Testis (tissue), 5 donors: ENCODE measurements around the gene SIAH2. TPM values are rescaled to one million over a fixed set of nuclear protein-coding genes. Genes with fewer than 3 reads are reported as not detected.

Source experiments
- DNase-seq: peaks from one replicate; pipeline ENCODE4 v3.0.0-alpha.2; 2019
- H3K27ac ChIP-seq, 2 donors: fragments of 200-600 bp; sonication (generic); one replicate each; pipeline ENCODE4 v1.5.1; 2019
- H3K27me3 ChIP-seq: fragments of 200-600 bp; sonication (generic); one replicate; pipeline ENCODE4 v1.5.1; 2019
- H3K36me3 ChIP-seq: fragments of 200-600 bp; sonication (generic); one replicate; pipeline ENCODE4 v1.5.1; 2017; ENCODE audit warnings: low read depth; ENCODE audit errors: missing control alignments
- H3K4me1 ChIP-seq: fragments of 200-600 bp; sonication (generic); one replicate; pipeline ENCODE4 v1.5.1; 2019
- H3K4me3 ChIP-seq, 2 donors: fragments of 200-600 bp; sonication (generic); one replicate each; pipeline ENCODE4 v1.5.1; 2017 to 2019
- H3K9me3 ChIP-seq: fragments of 200-600 bp; sonication (generic); one replicate; pipeline ENCODE4 v1.5.1; 2017
- CTCF ChIP-seq, 3 experiments: fragments of 450-650 bp in 2 of 3; fragments of 200-600 bp in 1 of 3; sonication (generic) in 1 of 3; IDR thresholded peaks; one replicate each; pipeline ENCODE4 v1.5.1; 2016 to 2019; ENCODE audit warnings: antibody characterized with exemption in 3 of 3, mild to moderate bottlenecking in 2 of 3, moderate library complexity in 1 of 3
- POLR2A ChIP-seq: fragments of 450-650 bp; IDR thresholded peaks from one replicate; pipeline ENCODE4 v1.6.1; 2017; ENCODE audit warnings: antibody characterized with exemption, mild to moderate bottlenecking, moderate library complexity
- WGBS, 2 donors: methylation state at CpG; one replicate each; pipeline ENCODE4 v1.1.5; 2018; 5-methylcytosine and 5-hydroxymethylcytosine counted together
- intact Hi-C: fragments of 100-400 bp; cut with DNase I; formaldehyde crosslinking; loops from one replicate; pipeline ENCODE4 v1.15.1; 2023; ENCODE audit warnings: low total_unique reads
- long read RNA-seq, 2 donors: transcript quantifications; one replicate each; lab custom pipeline, GENCODE V29; 2026
- polyA plus RNA-seq: library from polyadenylated mRNA; stranded (reverse); fragments of 350-450 nt; fragmentation: Illumina TruSeq; extraction: RNeasy Lipid Tissue Mini Kit (QIAGEN cat#74804); gene quantifications from one replicate; pipeline ENCODE4 v1.2.3, GENCODE V29; 2014; ENCODE audit warnings: low read depth, low replicate concordance; ENCODE audit not compliant: insufficient read depth
- total RNA-seq, 2 donors: library from RNA; depleted of rRNA; stranded (reverse); fragments of >200 nt; gene quantifications; one replicate each; pipeline ENCODE4 v1.2.3, GENCODE V29; 2016

SIAH2 gene
- 10 to 100 TPM; 37.5 to 46.1 TPM for total RNA-seq
- 17.5 TPM for polyA plus RNA-seq
- long read RNA-seq, donor 1, transcript SIAH2-201 (2 exons, 2,517 nt): major isoform, 34 of 35 reads
- long read RNA-seq, donor 1, partial matches to known transcripts: 0 of 35 reads
- long read RNA-seq, donor 1, other reads (novel, unspliced or antisense): 0 of 35 reads
- long read RNA-seq, donor 2, transcript SIAH2-201 (2 exons, 2,517 nt): major isoform, 17 of 17 reads
- long read RNA-seq, donor 2, partial matches to known transcripts: 0 of 17 reads
- long read RNA-seq, donor 2, other reads (novel, unspliced or antisense): 0 of 17 reads

GRCh38 chr3:150763122-150763840 is at the start of gene SIAH2:
Gene SIAH2 (minus strand): TSS chr3:150763169. CDS start chr3:150762849, 320 bp downstream.
- H3K4me1 ChIP-seq: peaks cover 8% of the 10 kb centered on the region
- intact Hi-C loops: no loop called here
- H3K4me3 ChIP-seq: peak within 1 kb of the TSS; percentile 80 to 87
- DNase-seq: peak; percentile 92
- H3K27ac ChIP-seq: peak within 1 kb of the TSS; percentile 89 to 93
- no peak for TF ChIP-seq POLR2A
- TF ChIP-seq CTCF (IDR thresholded peaks at IDR 0.05): no peak
- no peaks in the 10 kb centered on the region for H3K27me3 ChIP-seq
- WGBS, 2 donors: 0% methylated on average over 16 to 33 of the region's 70 CpGs
- no peaks in the 10 kb centered on the region for H3K36me3 ChIP-seq
- no peaks in the 10 kb centered on the region for H3K9me3 ChIP-seq

GRCh38 chr3:150811984-150812383 is 49.0 kb upstream of the SIAH2 start:
- intact Hi-C loops: no loop called here
- H3K9me3 ChIP-seq: no peaks in the 10 kb centered on the region
- no peak overlapping the region for H3K4me3 ChIP-seq
- TF ChIP-seq POLR2A (no peak), CTCF (IDR thresholded peaks at IDR 0.05) (no peak)
- H3K4me1 ChIP-seq: no peaks in the 10 kb centered on the region
- no peak for DNase-seq
- H3K27ac ChIP-seq: no peak overlapping the region
- H3K27me3 ChIP-seq: no peaks in the 10 kb centered on the region
- WGBS, 2 donors: 91 to 96% methylated on average over 5 of the region's 5 CpGs
- no peaks in the 10 kb centered on the region for H3K36me3 ChIP-seq

- no peak for DNase-seq
- H3K9me3 ChIP-seq: no peaks in the 10 kb centered on the region
- TF ChIP-seq POLR2A (no peak), CTCF (IDR thresholded peaks at IDR 0.05) (no peak)
- no peaks in the 10 kb centered on the region for H3K4me1 ChIP-seq
- WGBS, 2 donors: 94 to 100% methylated on average over 1 of the region's 1 CpG
- no peaks in the 10 kb centered on the region for H3K27me3 ChIP-seq
- no peak overlapping the region for H3K4me3 ChIP-seq
- H3K36me3 ChIP-seq: no peaks in the 10 kb centered on the region
- no peak overlapping the region for H3K27ac ChIP-seq
- intact Hi-C loops: no loop called here
Observed at GRCh38 chr3:150810641-150811040, 47.7 kb upstream of the SIAH2 start.

GRCh38 chr3:150806185-150806835 is 43.3 kb upstream of the SIAH2 start:
- 62 to 75% methylated on average over 4 to 5 of the region's 5 CpGs for WGBS, 2 donors
- TF ChIP-seq POLR2A (no peak), CTCF (IDR thresholded peaks at IDR 0.05) (no peak)
- no peaks in the 10 kb centered on the region for H3K4me1 ChIP-seq

More at GRCh38 chr3:150806185-150806835, 43.3 kb upstream of the SIAH2 start:
- no peaks in the 10 kb centered on the region for H3K36me3 ChIP-seq
- H3K4me3 ChIP-seq: no peak overlapping the region
- intact Hi-C loops: no loop called here
- no peaks in the 10 kb centered on the region for H3K27me3 ChIP-seq
- DNase-seq: no peak
- no peaks in the 10 kb centered on the region for H3K9me3 ChIP-seq
- H3K27ac ChIP-seq: no peak overlapping the region
